HG03432 (cell line): ENCODE measurements around the gene GJC1.
A peak's percentile ranks its signal among the peaks of the same experiment; 100 is the strongest.

Experiments used
- ATAC-seq: cut with Tn5 transposase; IDR thresholded peaks from one replicate; pipeline ENCODE4 v1.9.1; 2021; ENCODE audit warnings: mild to moderate bottlenecking, moderate library complexity; ENCODE audit not compliant: unreplicated experiment

GJC1 gene

GRCh38 chr17:44779211-44780025, 50.7 kb downstream of the GJC1 start:
- no peak for ATAC-seq

GRCh38 chr17:44778656-44779210, 51.4 kb downstream of the GJC1 start:
- ATAC-seq, result no peak

- no peak for ATAC-seq
Observed at GRCh38 chr17:44777394-44778348, 52.4 kb downstream of the GJC1 start.

- ATAC-seq, result no peak
Observed at GRCh38 chr17:44776628-44777393, 53.3 kb downstream of the GJC1 start.

- ATAC-seq, result no peak
Observed at GRCh38 chr17:44775838-44776621, 54.1 kb downstream of the GJC1 start.

- ATAC-seq, result peak; percentile 80
Observed at GRCh38 chr17:44775136-44775837, 54.8 kb downstream of the GJC1 start.

GRCh38 chr17:44774271-44775135, 55.6 kb downstream of the GJC1 start:
- ATAC-seq, result peak; percentile 41

- ATAC-seq, result no peak
Observed at GRCh38 chr17:44773140-44773539, 56.9 kb downstream of the GJC1 start.

- no peak for ATAC-seq
Observed at GRCh38 chr17:44772308-44773045, 57.6 kb downstream of the GJC1 start.

- no peak for ATAC-seq
Observed at GRCh38 chr17:44770166-44770925, 59.7 kb downstream of the GJC1 start.

- no peak for ATAC-seq
Observed at GRCh38 chr17:44769647-44770084, 60.4 kb downstream of the GJC1 start.

GRCh38 chr17:44769230-44769629, 60.9 kb downstream of the GJC1 start:
- no peak for ATAC-seq

GRCh38 chr17:44768505-44769142, 61.5 kb downstream of the GJC1 start:
- no peak for ATAC-seq

GRCh38 chr17:44767493-44767892, 62.6 kb downstream of the GJC1 start:
- ATAC-seq, result no peak

GRCh38 chr17:44766409-44767038, 63.6 kb downstream of the GJC1 start:
- no peak for ATAC-seq

- ATAC-seq, result no peak
Observed at GRCh38 chr17:44765965-44766364, 64.1 kb downstream of the GJC1 start.
